Limb (tissue), 2 donors: ENCODE data around the gene DCAF15.

Experiments used
- DNase-seq, 2 donors: peaks; one replicate each; pipeline ENCODE4 v3.0.0-alpha.2; 2016; ENCODE audit errors: extremely low spot score in 2 of 2

DCAF15 gene

DNA sequence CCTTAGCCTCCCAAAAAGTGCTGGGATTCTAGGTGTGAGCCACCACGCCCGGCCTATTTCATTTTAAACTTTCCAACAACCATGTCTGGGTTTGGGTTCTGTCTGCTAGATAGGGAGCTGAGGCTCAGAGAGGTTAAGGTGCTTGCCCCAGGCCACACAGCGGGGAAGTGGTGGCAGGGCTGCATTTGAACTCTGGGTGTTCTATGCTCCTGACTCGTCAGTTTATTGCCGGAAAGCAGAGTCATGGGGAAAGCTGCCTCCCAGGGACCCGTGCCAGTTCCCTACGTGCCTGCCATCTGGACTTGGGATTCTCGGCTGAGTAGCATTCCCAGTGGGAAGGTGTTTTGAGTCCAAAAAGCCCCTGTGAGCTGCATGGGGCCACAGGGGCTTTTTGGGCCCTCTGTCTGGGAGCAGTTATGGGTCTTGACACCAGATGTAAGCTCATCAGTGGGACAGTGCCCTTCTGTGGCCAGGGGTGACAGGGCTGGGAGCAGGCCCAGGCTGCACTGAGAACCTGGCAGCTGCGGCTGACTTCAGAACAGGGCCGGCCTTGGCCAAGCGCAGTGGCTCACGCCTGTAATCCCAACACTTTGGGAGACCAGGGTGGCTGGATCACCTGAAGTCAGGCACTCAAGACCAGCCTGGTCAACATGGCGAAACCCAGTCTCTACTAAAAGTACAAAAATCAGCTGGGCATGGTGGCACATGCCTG lies 42.9 kb downstream of the DCAF15 start:
- no peak for DNase-seq

- DNase-seq, result no peak
Observed at GRCh38 chr19:13995878-13996765, 43.8 kb downstream of the DCAF15 start.

DNA sequence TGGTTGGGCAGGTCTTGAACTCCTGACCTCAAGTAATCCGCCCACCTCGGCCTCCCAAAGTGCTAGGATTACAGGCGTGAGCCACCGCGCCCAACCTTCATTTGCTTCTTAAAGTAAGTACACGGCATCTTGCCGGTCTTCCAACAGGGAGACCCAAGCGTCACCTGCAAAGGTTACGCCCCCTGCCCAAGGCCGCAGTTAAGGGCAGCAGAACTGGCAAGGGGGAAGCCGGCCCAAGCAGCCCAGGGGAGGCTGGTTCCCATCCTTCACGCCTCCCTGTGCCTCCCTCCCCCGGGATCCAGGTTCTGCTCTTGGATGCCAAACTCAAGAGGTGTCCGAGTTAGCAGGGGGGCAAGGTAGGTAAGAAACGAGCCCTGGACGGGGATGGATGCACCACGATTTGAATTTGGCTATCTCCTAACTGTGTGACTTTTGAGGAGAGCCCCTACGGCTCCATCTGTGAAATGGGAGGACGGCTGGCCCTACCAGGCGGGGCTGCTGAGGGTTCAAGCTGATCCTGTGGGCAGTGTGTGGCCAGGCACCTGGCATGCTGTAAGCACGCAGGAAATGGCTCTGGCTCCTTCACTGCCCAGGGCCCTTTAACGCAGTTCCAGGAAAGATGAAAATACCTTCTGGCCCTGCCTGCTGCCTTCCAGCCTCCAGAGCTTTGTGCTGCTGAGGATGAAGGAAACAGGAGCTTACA lies 44.8 kb downstream of the DCAF15 start:
- DNase-seq, result no peak

GRCh38 chr19:13997631-13997962 lies 45.3 kb downstream of the DCAF15 start:
- DNase-seq, result no peak

GRCh38 chr19:13998426-13998825 lies 46.1 kb downstream of the DCAF15 start:
- no peak for DNase-seq

DNA sequence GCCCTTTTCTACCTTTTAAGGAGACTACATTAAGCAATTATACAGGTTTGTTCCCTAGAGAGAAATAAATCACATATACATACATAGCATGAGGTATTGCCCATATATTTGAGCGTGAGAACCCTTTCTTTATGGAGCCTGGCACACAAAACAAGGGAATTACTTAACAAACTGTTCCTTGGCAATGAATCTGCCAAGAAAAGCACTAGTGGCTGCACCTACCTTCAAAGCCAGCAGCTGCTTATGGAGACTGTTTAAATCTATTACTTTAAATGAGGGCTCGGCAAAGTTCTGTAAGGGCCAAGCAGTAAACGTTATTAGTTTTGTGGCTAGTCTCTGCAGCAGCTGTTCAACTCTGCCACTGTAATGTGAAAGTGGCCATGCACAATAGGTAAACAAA lies 46.8 kb downstream of the DCAF15 start:
- no peak for DNase-seq

DNA sequence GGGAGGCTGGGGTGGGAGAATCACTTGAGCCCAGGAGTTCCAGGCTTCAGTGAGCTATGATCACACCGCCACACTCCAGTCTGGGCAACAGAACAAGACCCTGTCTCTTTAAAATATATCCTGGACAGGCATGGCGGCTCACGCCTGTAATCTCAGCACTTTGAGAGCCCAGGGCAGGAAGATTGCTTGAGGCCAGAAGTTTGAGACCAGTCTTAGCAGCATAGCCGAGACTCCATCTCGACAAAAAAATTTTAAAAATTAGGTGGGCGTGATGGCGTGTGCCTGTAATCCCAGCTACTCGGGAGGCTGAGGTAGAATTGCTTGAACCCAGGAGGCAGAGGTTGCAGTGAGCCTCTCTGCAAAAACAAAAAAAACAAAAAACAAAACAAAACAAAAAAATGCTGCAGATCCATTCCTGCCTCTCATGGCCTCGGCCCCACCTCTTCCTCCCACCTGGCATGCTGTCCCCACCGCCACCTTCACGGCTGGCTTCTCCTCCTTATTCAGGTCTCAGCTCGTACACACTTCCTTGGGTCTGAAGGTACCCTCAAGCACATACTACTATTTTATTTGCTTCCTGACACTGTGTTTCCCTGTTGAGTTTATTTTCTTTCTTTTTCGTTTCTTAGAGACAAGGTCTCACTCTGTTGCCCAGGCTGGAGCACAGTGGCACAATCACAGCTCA lies 48.5 kb downstream of the DCAF15 start:
- DNase-seq, result no peak

DNA sequence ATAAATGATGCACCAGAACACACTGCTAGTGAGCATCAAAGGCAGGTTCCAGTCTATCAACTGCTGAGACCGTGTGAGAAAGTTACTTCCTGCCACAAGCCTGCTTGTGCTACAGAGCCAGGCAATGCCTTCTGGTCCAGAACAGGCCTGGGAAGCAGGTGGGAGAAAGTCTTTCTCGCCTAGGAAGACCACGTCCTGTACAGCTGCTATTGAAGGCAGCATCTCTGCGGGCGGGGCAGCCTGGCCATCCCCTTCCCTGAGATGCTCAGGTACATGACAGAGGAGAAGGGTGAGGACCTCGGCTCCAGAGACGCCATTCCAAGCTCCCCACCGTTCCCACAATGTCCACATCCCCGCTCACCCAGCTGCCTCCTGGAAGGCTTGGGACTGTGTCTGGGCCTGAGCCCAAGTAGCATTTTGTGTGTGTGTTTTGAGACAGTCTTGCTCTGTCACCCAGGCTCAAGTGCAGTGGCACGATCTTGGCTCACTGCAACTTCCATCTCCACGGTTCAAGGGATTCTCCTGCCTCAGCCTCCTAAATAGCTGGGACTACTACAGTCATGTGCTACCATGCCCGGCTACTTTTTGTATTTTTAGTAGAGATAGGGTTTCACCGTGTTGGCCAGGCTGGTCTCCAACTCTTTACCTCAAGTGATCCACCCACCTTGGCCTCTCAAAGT lies 50.4 kb downstream of the DCAF15 start:
- no peak for DNase-seq

- DNase-seq, result no peak
Observed at GRCh38 chr19:14003251-14004055, 51.1 kb downstream of the DCAF15 start.

- no peak for DNase-seq
Observed at GRCh38 chr19:14004619-14005348, 52.5 kb downstream of the DCAF15 start.

- peak; percentile 85 to 97 for DNase-seq
Observed at GRCh38 chr19:14005349-14006084, 53.2 kb downstream of the DCAF15 start.

GRCh38 chr19:14006085-14006765 lies 53.9 kb downstream of the DCAF15 start, which contains the start of gene RFX1:
Gene RFX1, minus strand, starts transcription at chr19:14006320. Its CDS starts 12,477 bp downstream, at chr19:13993843.
- peak; percentile 100 for DNase-seq

DNA sequence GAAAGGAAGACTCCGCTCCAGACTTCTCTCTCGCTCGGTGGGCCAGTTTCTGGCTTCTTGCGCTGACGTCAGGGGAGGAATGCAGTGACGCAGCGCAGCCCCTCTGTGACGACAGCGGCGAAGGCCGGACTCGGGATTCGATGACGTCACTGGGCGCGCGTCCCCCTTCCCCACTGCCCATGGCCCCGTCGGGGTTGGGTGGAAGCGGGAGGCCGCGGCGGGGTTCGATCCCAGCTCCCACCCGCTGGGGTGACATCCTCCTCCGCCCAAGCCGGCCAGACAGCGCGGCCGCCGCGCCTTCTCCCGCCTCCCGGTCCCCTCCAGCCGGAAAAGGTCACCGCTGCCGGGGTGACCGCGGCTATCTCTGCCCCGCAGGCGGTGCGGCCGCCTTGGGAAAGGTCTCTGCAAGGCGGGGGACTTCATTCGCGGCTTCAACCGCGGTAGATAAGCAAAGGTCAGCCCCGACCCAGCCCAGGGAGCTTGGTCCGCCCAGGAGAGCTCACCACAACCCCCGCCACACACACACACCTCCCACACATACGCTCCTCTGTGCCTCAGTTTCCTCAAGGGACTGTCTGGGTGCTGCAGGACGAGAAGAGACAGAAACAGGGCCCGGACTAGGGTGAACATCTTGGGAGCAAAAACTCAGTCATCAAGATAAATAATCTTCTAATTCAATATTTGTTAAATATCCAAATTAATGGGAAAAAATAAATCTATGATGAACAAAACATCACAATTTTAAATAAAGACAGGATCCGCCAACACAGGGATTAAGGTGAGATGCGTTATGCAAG lies 54.7 kb downstream of the DCAF15 start:
- DNase-seq, result peak in 1 of 2 donors; percentile 94
